Nephron (organoid): ENCODE results near the gene WWOX.

Source experiments
- H3K27ac Mint-ChIP-seq, 3 experiments: 2 replicates each; pipeline ENCODE4 v1.8.0; 2020; ENCODE audit warnings: mixed read lengths in 3 of 3, mild to moderate bottlenecking in 2 of 3, moderate library complexity in 1 of 3
- H3K27me3 Mint-ChIP-seq: 2 replicates; pipeline ENCODE4 v1.8.0; 2021; ENCODE audit warnings: low read depth, mild to moderate bottlenecking, moderate library complexity, mixed read lengths
- H3K36me3 Mint-ChIP-seq: 2 replicates; pipeline ENCODE4 v1.8.0; 2020; ENCODE audit warnings: low read depth, mixed read lengths
- H3K4me1 Mint-ChIP-seq: 2 replicates; pipeline ENCODE4 v1.8.0; 2020; ENCODE audit warnings: mixed read lengths
- H3K4me3 Mint-ChIP-seq, 3 experiments: 2 replicates each; pipeline ENCODE4 v1.8.0; 2020; ENCODE audit warnings: mild to moderate bottlenecking in 3 of 3, mixed read lengths in 3 of 3, moderate library complexity in 2 of 3
- H3K9me3 Mint-ChIP-seq: 2 replicates; pipeline ENCODE4 v1.8.0; 2020; ENCODE audit warnings: mixed read lengths
- TF ChIP-seq, protein P1 (sequence below), 3 experiments: fragments of 200-600 bp; sonication (generic); IDR thresholded peaks; one replicate each; pipeline ENCODE4 v1.5.0; 2021; ENCODE audit warnings: antibody characterized with exemption in 3 of 3; ENCODE audit not compliant: unreplicated experiment in 3 of 3

The WWOX gene

DNA sequence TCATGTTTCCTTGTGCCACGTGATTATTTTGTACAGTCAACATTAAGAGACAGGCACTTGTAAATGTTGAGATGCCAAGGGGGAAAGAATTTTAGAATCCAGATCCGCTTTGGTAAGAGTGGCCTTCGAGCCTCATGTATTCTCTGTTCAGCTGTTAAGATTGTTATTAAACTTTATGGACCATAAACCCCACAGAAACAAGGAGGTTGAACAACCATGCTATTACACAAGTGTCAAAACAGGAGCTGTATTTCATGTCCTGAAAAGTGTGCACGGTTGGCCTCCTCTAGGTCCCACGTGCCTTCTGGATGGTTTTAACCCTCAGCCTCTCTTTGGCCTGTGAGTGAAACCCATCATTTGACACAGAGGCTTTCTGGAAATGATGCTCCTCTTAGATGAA, 809.8 kb downstream of the WWOX start:
- H3K27ac Mint-ChIP-seq: peak overlapping the region; percentile 19 to 57 (median 45)
- peaks cover 21% of the 10 kb centered on the region for H3K4me1 Mint-ChIP-seq
- H3K9me3 Mint-ChIP-seq: peaks cover 8% of the 10 kb centered on the region
- H3K27me3 Mint-ChIP-seq: peaks cover 19% of the 10 kb centered on the region
- H3K4me3 Mint-ChIP-seq: no peak overlapping the region
- TF ChIP-seq, protein P1, sequence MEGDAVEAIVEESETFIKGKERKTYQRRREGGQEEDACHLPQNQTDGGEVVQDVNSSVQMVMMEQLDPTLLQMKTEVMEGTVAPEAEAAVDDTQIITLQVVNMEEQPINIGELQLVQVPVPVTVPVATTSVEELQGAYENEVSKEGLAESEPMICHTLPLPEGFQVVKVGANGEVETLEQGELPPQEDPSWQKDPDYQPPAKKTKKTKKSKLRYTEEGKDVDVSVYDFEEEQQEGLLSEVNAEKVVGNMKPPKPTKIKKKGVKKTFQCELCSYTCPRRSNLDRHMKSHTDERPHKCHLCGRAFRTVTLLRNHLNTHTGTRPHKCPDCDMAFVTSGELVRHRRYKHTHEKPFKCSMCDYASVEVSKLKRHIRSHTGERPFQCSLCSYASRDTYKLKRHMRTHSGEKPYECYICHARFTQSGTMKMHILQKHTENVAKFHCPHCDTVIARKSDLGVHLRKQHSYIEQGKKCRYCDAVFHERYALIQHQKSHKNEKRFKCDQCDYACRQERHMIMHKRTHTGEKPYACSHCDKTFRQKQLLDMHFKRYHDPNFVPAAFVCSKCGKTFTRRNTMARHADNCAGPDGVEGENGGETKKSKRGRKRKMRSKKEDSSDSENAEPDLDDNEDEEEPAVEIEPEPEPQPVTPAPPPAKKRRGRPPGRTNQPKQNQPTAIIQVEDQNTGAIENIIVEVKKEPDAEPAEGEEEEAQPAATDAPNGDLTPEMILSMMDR (IDR thresholded peaks at IDR 0.05; ENCODE audit: unreplicated experiment in 3 of 3): no peak
- H3K36me3 Mint-ChIP-seq: peaks cover 1% of the 10 kb centered on the region

DNA sequence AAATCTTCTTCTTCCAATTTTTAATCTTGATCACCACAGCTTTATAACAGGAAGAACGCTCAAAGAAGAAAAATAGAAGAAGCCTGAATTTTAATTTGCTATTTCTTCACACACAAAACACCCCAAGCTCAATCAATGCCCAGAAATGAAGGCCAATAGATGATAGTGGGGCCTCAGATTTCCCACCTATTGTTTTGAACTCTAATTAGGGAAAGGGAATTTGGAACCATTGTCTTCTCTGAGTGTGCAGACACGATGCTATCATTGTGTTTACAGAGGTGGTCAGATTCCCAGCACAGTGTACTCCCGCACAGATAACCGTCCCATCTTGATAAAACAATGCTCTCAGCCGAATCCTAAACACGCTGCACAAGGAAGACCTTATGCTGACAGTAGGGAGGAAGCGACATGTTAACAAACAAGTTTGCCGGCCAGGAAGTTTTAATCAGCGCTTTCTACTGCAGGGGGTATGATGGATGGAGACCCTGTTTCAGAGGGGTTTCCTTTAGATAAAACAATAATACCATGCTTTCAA, 816.4 kb downstream of the WWOX start:
- peaks cover 7% of the 10 kb centered on the region for H3K27me3 Mint-ChIP-seq
- H3K4me3 Mint-ChIP-seq: no peak overlapping the region
- peaks cover 8% of the 10 kb centered on the region for H3K9me3 Mint-ChIP-seq
- peaks cover 7% of the 10 kb centered on the region for H3K36me3 Mint-ChIP-seq
- H3K4me1 Mint-ChIP-seq: peaks cover 28% of the 10 kb centered on the region
- TF ChIP-seq, protein P1 (IDR thresholded peaks at IDR 0.05; ENCODE audit: unreplicated experiment in 3 of 3): no peak
- H3K27ac Mint-ChIP-seq: peak overlapping the region in 1 of 3 experiments; percentile 2

DNA sequence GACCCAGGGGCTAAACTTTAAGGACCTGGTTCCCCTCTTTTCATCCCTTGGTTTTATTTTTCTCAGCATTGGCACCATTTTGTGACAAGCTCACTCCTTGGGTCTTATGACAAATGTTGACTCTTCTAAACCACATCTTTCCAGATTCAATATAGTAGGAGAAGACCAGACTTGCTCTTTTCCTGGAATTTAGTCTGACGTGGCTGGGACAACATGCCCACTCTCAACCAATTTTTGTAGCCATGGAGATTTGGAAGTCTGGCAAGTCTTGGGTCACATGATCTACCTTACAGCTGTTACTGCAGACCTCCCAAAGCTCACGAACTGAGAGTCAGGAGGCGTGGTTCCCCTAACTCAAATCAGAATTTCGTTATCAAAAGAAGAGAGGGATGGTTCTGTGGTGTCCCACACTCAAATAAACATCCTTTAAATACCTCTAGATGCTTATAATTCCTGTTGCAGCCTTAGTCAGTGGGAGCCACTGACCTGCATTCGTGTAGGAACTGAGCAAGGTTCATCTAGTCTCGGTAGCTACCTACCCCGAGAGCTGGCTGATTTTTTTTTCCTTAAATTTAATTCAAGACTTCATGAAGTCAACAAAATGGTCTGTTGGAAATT, 817.6 kb downstream of the WWOX start:
- TF ChIP-seq, protein P1 (IDR thresholded peaks at IDR 0.05; ENCODE audit: unreplicated experiment in 3 of 3): no peak
- Mint-ChIP-seq H3K4me1 (peaks cover 28% of the 10 kb centered on the region), H3K4me3 (no peak overlapping the region), H3K27ac (no peak overlapping the region), H3K27me3 (peaks cover 7% of the 10 kb centered on the region), H3K9me3 (peaks cover 12% of the 10 kb centered on the region), H3K36me3 (peaks cover 7% of the 10 kb centered on the region)

DNA sequence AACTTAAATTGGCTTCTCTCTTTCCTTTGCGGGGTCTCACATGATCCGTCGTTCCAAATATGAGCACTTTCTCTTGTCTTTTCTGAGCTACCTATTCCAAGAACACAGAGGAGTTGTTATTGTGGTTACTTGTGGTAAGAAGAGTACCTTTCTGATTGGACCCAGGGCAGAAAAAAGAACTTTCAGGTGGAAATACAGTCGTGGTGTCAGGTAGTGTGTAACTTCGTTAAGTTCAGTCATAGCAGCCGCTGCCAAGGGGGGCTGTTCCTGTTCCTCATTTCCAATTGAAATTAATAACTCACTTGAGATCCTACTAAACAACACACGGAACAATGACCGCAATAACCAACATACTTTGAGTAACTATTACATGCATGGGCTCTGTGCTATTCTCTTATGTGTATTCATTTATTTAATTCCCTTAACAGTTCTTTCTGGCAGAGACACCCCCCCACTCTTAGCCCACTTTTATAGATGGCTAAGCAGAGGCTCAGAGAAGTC, 819.4 kb downstream of the WWOX start:
- H3K36me3 Mint-ChIP-seq: peaks cover 11% of the 10 kb centered on the region
- no peak overlapping the region for H3K27ac Mint-ChIP-seq

DNA sequence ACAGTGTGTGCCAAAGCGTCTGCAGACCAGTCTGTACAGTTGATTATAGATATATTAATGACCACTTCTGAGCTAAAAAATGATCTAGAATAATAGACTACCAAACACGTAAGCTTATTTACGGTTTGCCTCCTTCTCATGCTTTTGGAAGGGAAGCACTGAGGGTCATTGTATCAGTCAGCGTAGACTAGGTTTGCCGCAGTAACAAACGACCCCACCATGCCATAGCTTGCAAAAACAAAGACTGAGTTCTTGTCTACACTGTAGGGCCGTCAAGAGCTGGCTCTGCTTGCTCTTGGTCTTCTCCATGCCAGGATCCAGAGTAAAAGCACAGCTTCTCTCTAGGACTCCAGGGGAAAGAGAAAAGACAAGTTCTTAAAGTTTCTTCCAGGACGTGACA, 820.4 kb downstream of the WWOX start:
- peaks cover 11% of the 10 kb centered on the region for H3K9me3 Mint-ChIP-seq
- H3K27ac Mint-ChIP-seq: no peak overlapping the region
- TF ChIP-seq, protein P1 (IDR thresholded peaks at IDR 0.05; ENCODE audit: unreplicated experiment in 3 of 3): no peak
- H3K4me1 Mint-ChIP-seq: peaks cover 28% of the 10 kb centered on the region
- H3K27me3 Mint-ChIP-seq: no peaks in the 10 kb centered on the region
- peaks cover 9% of the 10 kb centered on the region for H3K36me3 Mint-ChIP-seq
- H3K4me3 Mint-ChIP-seq: no peak overlapping the region

More for the DNA sequence above, 819.4 kb downstream of the WWOX start:
- Mint-ChIP-seq H3K4me1 (peaks cover 28% of the 10 kb centered on the region), H3K4me3 (no peak overlapping the region), H3K9me3 (peaks cover 11% of the 10 kb centered on the region), H3K27me3 (peaks cover 4% of the 10 kb centered on the region)
- TF ChIP-seq, protein P1 (IDR thresholded peaks at IDR 0.05; ENCODE audit: unreplicated experiment in 3 of 3): no peak

DNA sequence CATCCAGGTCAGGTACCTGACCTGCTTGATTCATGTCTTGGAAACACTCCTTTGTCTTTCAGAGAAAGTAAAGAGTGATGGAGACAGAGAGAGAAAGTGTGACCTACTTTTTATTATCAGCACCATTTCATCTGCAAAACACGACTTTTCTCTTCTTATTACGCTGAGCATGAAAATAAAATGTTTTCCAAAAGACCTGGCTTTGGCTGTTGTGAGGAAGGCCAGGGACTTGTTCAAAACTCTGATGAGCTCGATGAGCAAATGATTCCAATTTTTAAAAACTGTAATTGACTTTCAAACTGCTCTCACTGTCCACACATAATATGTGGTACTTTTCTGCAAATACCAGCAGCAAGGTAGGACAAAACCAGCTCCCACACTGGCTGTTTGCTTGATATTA, 821.2 kb downstream of the WWOX start:
- no peaks in the 10 kb centered on the region for H3K27me3 Mint-ChIP-seq

More for the DNA sequence above, 821.2 kb downstream of the WWOX start:
- H3K4me1 Mint-ChIP-seq: peaks cover 32% of the 10 kb centered on the region
- no peak overlapping the region for H3K27ac Mint-ChIP-seq
- no peak overlapping the region for H3K4me3 Mint-ChIP-seq
- peaks cover 9% of the 10 kb centered on the region for H3K36me3 Mint-ChIP-seq
- TF ChIP-seq, protein P1 (IDR thresholded peaks at IDR 0.05; ENCODE audit: unreplicated experiment in 3 of 3): no peak
- H3K9me3 Mint-ChIP-seq: peaks cover 11% of the 10 kb centered on the region
